ENCODE measurements around the gene SVEP1.
"Not testable (repeated sequence)": the region's sequence is repeated elsewhere in the genome, so short reads cannot be mapped to it uniquely, and the experiment has no call there.

The SVEP1 gene

DNA sequence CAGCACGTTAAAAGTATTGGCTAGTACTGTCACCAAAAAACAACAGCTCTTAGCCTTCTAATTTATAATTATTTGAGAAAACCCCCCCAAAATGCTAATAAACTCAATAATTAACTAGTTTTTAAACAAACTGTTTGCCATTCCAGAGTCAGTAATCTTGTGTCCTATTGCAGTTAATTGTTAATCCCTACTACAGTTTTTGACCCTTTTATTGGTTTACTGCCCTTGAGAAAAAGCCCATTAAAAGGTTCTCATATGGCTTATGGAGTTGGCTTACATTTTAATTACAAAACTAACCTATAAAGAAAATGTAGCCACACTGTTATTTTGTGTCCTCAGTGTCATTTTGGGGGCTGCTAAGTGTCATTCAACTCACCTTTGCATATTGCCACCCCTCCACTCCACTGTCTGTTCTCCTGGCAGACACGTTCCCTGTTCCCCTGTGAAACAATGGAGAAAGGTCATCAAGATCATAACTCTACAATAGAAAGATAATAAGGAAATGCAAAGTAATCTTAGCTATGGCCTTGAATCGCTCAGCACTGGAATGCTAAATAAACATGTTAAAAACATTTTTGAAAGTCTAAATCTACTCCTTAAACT is 190.3 kb downstream of the SVEP1 start:
- Histone ChIP-seq H3K4me3 (no peak overlapping the region), H3K27ac (no peak overlapping the region)
- DNase-seq (ENCODE audit: low spot score): no peak

DNA sequence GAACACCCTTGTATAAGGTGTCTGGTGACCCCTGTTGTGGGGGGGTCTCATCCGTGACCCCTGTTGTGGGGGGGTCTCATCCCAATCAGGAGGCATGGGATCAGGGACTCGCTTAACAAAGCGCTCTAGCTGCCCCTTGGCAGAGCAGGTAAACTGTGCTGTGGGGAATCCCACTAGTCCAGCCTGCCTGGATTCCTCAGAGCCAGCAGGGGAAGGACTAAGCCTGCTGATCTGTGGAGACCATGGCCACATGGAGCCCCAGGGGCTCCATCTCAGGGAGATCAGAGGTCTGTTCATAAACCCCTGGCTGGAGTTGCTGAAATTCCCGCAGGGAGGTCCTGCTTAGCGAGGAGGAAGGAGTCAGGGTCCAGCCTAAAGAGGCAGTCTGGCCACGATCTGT is 196.1 kb downstream of the SVEP1 start:
- TF ChIP-seq, protein P1, sequence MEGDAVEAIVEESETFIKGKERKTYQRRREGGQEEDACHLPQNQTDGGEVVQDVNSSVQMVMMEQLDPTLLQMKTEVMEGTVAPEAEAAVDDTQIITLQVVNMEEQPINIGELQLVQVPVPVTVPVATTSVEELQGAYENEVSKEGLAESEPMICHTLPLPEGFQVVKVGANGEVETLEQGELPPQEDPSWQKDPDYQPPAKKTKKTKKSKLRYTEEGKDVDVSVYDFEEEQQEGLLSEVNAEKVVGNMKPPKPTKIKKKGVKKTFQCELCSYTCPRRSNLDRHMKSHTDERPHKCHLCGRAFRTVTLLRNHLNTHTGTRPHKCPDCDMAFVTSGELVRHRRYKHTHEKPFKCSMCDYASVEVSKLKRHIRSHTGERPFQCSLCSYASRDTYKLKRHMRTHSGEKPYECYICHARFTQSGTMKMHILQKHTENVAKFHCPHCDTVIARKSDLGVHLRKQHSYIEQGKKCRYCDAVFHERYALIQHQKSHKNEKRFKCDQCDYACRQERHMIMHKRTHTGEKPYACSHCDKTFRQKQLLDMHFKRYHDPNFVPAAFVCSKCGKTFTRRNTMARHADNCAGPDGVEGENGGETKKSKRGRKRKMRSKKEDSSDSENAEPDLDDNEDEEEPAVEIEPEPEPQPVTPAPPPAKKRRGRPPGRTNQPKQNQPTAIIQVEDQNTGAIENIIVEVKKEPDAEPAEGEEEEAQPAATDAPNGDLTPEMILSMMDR (IDR thresholded peaks at IDR 0.05): no peak
- no peak overlapping the region for H3K27ac ChIP-seq
- DNase-seq (ENCODE audit: low spot score): no peak
- H3K4me3 ChIP-seq: no peak overlapping the region

More for the DNA sequence above, 190.3 kb downstream of the SVEP1 start:
- TF ChIP-seq, protein P1 (IDR thresholded peaks at IDR 0.05): no peak

- Histone ChIP-seq H3K27ac (no peak overlapping the region), H3K4me3 (no peak overlapping the region)
- DNase-seq (ENCODE audit: low spot score): no peak
- TF ChIP-seq, protein P1 (IDR thresholded peaks at IDR 0.05): no peak
These were observed 196.8 kb downstream of the SVEP1 start for GRCh38 chr9:110382731-110383130.

GRCh38 chr9:110371411-110372007 is 208.0 kb downstream of the SVEP1 start:
- no peak for DNase-seq (ENCODE audit: low spot score)
- TF ChIP-seq, protein P1 (IDR thresholded peaks at IDR 0.05): no peak
- Histone ChIP-seq H3K27ac (no peak overlapping the region), H3K4me3 (no peak overlapping the region)

DNA sequence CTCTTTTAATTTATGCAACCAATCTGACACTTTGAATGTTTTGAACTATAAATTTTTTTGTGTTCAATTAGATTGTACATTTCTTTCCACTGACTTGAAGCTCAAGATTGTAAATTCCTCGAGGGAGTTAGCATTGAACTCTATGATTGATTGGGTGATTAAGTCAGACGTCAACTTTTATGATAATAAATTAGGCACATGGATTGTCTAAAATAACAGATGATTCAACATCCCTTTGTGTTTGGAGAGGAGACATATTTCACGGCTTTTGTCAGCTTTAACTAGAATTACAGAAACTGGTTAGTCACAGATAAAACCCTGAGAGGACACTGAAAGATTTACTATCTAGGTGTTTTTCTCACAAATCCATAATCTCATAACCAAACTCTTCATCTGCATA is 209.2 kb downstream of the SVEP1 start:
- TF ChIP-seq, protein P1 (IDR thresholded peaks at IDR 0.05): no peak
- Histone ChIP-seq H3K27ac (no peak overlapping the region), H3K4me3 (no peak overlapping the region)
- DNase-seq (ENCODE audit: low spot score): no peak

DNA sequence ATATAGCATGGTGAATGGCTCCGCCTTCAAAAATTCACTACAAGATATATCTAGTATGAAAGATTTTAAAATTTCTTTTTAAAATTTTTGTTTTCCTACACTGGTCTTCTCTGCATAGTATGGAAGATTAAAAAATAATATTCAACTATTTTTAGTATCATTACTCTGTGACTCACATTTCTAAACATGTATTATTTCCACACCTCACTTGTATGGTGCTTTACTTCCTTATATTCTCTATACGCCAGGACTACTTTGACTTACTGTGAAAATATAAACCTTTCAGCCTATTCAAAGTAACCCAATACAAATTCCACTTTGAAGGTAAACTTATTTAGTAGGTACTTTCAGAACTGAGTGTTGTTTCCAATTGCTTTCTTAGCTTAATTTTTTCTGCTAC is 215.1 kb downstream of the SVEP1 start:
- no peak for DNase-seq (ENCODE audit: low spot score)
- Histone ChIP-seq H3K27ac (no peak overlapping the region), H3K4me3 (no peak overlapping the region)
- TF ChIP-seq, protein P1 (IDR thresholded peaks at IDR 0.05): no peak

DNA sequence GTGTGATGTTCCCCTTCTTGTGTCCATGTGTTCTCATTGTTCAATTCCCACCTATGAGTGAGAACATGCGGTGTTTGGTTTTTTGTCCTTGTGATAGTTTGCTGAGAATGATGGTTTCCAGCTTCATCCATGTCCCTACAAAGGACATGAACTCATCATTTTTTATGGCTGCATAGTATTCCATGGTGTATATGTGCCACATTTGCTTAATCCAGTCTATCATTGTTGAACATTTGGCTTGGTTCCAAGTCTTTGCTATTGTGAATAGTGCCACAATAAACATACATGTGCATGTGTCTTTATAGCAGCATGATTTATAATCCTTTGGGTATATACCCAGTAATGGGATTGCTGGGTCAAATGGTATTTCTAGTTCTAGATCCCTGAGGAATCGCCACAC is 220.5 kb downstream of the SVEP1 start:
- not testable (repeated sequence) for H3K27ac ChIP-seq; DNase-seq (ENCODE audit: low spot score)

More for the DNA sequence above, 220.5 kb downstream of the SVEP1 start:
- not testable (repeated sequence) for H3K4me3 ChIP-seq

All from coronary artery (tissue), 2 donors.